ENCODE data around the gene TBKBP1. TPM values are rescaled to one million over a fixed set of nuclear protein-coding genes. Genes with fewer than 3 reads are reported as not detected.

TBKBP1 gene
- total and polyA plus RNA-seq, 2 donors (not counting 3 experiments of a cell fraction or from before 2014, with no cell fraction given) = 7.0 to 11.7 TPM

DNA sequence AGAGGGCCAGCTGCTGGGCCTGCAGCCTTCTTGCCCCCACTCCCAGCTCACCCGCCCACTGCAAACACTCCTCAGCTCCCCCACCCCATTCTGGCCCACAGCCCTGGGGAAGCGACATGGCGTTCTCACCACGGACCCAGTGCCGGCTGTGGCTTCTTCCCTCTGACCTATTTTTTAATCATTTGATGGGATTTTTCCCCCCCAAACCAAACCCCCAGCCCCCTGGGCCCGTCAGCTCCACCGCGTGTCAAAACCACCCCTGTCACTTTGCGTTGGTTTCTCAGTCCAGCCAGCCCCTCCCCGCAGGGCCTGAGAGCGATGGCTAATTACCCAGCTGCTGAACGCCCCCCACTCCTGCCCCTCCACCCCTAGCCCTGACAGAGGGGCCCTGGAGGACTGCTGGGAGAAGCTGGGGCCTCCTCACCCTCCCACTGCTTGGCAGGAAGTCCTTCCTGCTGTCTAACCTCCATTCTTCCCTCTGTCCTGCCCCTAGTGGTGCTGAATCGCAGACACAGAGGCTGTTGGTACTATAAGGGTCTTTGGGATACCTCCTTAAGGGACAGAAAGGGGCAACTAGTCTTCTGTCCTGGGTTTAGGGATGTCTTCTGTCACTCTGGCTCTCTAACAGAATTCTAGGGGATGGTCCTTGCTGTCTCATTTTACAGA is 31.6 kb downstream of the TBKBP1 start:
- no TSS peak for BruUV-seq (replicated peaks)
- no peaks in the 10 kb centered on the region for H4K20me1 ChIP-seq (replicated peaks; ENCODE audit: control insufficient read depth, extremely low read depth, insufficient read depth, low read length)
- FAIRE-seq (no peak), DNase-seq (ENCODE audit: low read depth, low spot score) (no peak)
- H3K4me2 ChIP-seq (ENCODE audit: insufficient read depth, low read length) = no peak overlapping the region
- H2AFZ ChIP-seq (ENCODE audit: low read depth, low read length) = no peak overlapping the region
- ChIA-PET CTCF (no interaction called here), POLR2A (no interaction called here)
- dilution Hi-C loops (cut with MboI; ENCODE audit: extremely low pct_ligation_motif_present, low sequenced_read_pairs) (no loop called here), intact Hi-C loops (cut with micrococcal nuclease) (no loop called here)
- H3K27ac ChIP-seq (ENCODE audit: insufficient read depth, low read depth, low read length) = no peak overlapping the region
- no peaks in the 10 kb centered on the region for H3K79me2 ChIP-seq (ENCODE audit: control insufficient read depth, insufficient read depth, low read length)
- TF ChIP-seq GATA2 (IDR thresholded peaks at IDR 0.05; ENCODE audit: insufficient read depth, insufficient read length, low read depth, low read length) (no peak), MYC (IDR thresholded peaks at IDR 0.05; ENCODE audit: low read depth, low read length) (no peak), FOS (IDR thresholded peaks at IDR 0.05; ENCODE audit: borderline replicate concordance, insufficient read depth, low read length) (no peak), EZH2 (IDR thresholded peaks at IDR 0.05; ENCODE audit: borderline replicate concordance, low read depth, low read length, severe bottlenecking) (no peak), POLR2A (IDR thresholded peaks at IDR 0.05; ENCODE audit: low read depth, low read length) (no peak)
- TF ChIP-seq, protein P1, sequence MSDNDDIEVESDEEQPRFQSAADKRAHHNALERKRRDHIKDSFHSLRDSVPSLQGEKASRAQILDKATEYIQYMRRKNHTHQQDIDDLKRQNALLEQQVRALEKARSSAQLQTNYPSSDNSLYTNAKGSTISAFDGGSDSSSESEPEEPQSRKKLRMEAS (IDR thresholded peaks at IDR 0.05; ENCODE audit: insufficient read depth, insufficient read length) = no peak
- TF ChIP-seq, protein P2, sequence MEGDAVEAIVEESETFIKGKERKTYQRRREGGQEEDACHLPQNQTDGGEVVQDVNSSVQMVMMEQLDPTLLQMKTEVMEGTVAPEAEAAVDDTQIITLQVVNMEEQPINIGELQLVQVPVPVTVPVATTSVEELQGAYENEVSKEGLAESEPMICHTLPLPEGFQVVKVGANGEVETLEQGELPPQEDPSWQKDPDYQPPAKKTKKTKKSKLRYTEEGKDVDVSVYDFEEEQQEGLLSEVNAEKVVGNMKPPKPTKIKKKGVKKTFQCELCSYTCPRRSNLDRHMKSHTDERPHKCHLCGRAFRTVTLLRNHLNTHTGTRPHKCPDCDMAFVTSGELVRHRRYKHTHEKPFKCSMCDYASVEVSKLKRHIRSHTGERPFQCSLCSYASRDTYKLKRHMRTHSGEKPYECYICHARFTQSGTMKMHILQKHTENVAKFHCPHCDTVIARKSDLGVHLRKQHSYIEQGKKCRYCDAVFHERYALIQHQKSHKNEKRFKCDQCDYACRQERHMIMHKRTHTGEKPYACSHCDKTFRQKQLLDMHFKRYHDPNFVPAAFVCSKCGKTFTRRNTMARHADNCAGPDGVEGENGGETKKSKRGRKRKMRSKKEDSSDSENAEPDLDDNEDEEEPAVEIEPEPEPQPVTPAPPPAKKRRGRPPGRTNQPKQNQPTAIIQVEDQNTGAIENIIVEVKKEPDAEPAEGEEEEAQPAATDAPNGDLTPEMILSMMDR (IDR thresholded peaks at IDR 0.05; ENCODE audit: extremely low read depth in 1 of 2, insufficient read depth in 1 of 2, low read depth in 1 of 2, low read length in 2 of 2) = no peak
- H3K36me3 ChIP-seq (ENCODE audit: control insufficient read depth in 2 of 2, extremely low read depth in 1 of 2, insufficient read depth in 2 of 2, low read length in 2 of 2) = no peaks in the 10 kb centered on the region
- H3K9ac ChIP-seq (replicated peaks; ENCODE audit: extremely low read depth, insufficient read depth, low read length) = no peak overlapping the region
- H3K4me3 ChIP-seq (replicated peaks in 1 of 3; ENCODE audit: insufficient read depth in 1 of 3, low read depth in 1 of 3, low read length in 3 of 3) = no peak overlapping the region
- no peaks in the 10 kb centered on the region for H3K9me3 ChIP-seq (replicated peaks; ENCODE audit: control insufficient read depth, insufficient read depth, low read length)
- no peaks in the 10 kb centered on the region for H3K9me1 ChIP-seq (replicated peaks; ENCODE audit: control insufficient read depth, extremely low read depth, insufficient read depth, low read length)
- no peaks in the 10 kb centered on the region for H3K4me1 ChIP-seq (ENCODE audit: control insufficient read depth, extremely low read depth, insufficient read depth, low read length)
- H3K27me3 ChIP-seq (ENCODE audit: control insufficient read depth in 2 of 2, insufficient read depth in 2 of 2, low read length in 2 of 2) = peaks cover 18 to 19% of the 10 kb centered on the region in 2 experiments
